NT2/D1 (cell line): ENCODE data around the gene PDGFC.

Experiments used
- YY1 ChIP-seq: IDR thresholded peaks from 2 replicates; pipeline ENCODE4 v1.6.1; 2011; ENCODE audit not compliant: insufficient read length, insufficient read depth
- ZNF274 ChIP-seq: IDR thresholded peaks from 2 replicates; pipeline ENCODE4 v1.6.1; 2011; ENCODE audit warnings: mild to moderate bottlenecking, low read depth, low read length

- TF ChIP-seq ZNF274 (no peak), YY1 (no peak)
Observed at GRCh38 chr4:156779774-156780173, 191.8 kb downstream of the PDGFC start.
